ENCODE measurements around the gene SBF2. TPM values are rescaled to one million over a fixed set of nuclear protein-coding genes. Genes with fewer than 3 reads are reported as not detected.

The SBF2 gene
- total RNA-seq, 3 donors from 2014 or later (not counting 1 experiment from before 2014, with no cell fraction given): 25.2 to 26.9 (median 26.3) TPM

DNA sequence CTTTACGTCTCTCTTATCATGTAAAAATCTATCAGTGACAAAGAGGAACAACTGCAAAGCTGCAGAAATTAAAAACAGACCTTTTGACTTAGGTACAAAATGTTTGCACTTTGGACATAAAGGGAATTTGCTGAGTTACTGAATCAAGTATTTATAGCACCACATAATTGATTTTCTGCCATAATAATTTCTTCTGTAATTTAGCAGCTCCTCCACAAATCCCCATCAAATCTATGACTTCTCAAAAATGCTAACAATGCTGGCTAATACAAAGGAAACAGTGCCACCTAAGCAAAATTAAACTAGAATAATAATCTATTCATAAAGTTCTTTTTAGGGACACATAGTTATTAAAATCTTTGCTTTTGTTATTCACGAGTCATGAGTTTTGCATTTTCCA, 415.1 kb downstream of the SBF2 start:
- Mint-ChIP-seq H3K36me3 (no peaks in the 10 kb centered on the region), H3K4me1 (no peaks in the 10 kb centered on the region), H3K27ac (no peak overlapping the region), H3K27me3 (ENCODE audit: low read depth in 2 of 2) (no peaks in the 10 kb centered on the region), H3K4me3 (no peak overlapping the region), H3K9me3 (no peaks in the 10 kb centered on the region)
- Histone ChIP-seq H3K36me3 (ENCODE audit: control insufficient read depth, insufficient read depth, low read length) (no peaks in the 10 kb centered on the region), H3K27me3 (ENCODE audit: control insufficient read depth, insufficient read depth, low read length) (no peaks in the 10 kb centered on the region), H3K27ac (ENCODE audit: low read length) (no peak overlapping the region), H3K4me1 (ENCODE audit: control insufficient read depth, insufficient read depth, low read length) (no peaks in the 10 kb centered on the region), H3K9me3 (ENCODE audit: control insufficient read depth, insufficient read depth, low read length) (no peaks in the 10 kb centered on the region), H3K4me3 (ENCODE audit: low read length) (no peak overlapping the region)
- no peak for DNase-seq
- 85% methylated on average over 1 of the region's 2 CpGs for WGBS (ENCODE audit: insufficient coverage)
- TF ChIP-seq, protein P1, sequence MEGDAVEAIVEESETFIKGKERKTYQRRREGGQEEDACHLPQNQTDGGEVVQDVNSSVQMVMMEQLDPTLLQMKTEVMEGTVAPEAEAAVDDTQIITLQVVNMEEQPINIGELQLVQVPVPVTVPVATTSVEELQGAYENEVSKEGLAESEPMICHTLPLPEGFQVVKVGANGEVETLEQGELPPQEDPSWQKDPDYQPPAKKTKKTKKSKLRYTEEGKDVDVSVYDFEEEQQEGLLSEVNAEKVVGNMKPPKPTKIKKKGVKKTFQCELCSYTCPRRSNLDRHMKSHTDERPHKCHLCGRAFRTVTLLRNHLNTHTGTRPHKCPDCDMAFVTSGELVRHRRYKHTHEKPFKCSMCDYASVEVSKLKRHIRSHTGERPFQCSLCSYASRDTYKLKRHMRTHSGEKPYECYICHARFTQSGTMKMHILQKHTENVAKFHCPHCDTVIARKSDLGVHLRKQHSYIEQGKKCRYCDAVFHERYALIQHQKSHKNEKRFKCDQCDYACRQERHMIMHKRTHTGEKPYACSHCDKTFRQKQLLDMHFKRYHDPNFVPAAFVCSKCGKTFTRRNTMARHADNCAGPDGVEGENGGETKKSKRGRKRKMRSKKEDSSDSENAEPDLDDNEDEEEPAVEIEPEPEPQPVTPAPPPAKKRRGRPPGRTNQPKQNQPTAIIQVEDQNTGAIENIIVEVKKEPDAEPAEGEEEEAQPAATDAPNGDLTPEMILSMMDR (IDR thresholded peaks at IDR 0.05): no peak
- ATAC-seq: no peak
- intact Hi-C loops (cut with micrococcal nuclease): no loop called here

DNA sequence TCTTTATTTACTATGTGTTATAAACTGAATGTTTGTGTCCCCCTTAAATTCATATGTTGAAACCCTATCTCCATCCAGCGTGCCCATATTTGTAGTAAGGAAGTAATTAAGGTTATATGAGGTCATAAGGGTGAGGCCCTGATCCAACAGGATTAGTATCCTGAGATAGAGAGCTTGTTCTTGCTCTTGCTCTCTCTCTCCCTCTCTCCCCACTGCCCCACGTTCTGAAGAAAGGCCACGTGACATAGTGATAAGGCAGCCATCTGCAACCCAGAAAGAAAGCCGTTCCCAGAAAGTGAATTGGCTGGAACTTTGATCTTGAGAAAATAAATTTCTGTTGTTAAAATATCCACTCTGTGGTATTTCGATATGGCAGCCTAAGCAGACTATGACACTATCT, 417.7 kb downstream of the SBF2 start:
- H3K4me1 Mint-ChIP-seq: no peaks in the 10 kb centered on the region
- ATAC-seq (no peak), DNase-seq (no peak)
- H3K9me3 Mint-ChIP-seq: no peaks in the 10 kb centered on the region
- no peaks in the 10 kb centered on the region for H3K36me3 Mint-ChIP-seq
- no peaks in the 10 kb centered on the region for H3K27me3 ChIP-seq (ENCODE audit: control insufficient read depth, insufficient read depth, low read length)
- no peaks in the 10 kb centered on the region for H3K4me1 ChIP-seq (ENCODE audit: control insufficient read depth, insufficient read depth, low read length)
- no peak overlapping the region for H3K4me3 ChIP-seq (ENCODE audit: low read length)
- H3K27me3 Mint-ChIP-seq (ENCODE audit: low read depth in 2 of 2): no peaks in the 10 kb centered on the region
- H3K4me3 Mint-ChIP-seq: no peak overlapping the region
- H3K36me3 ChIP-seq (ENCODE audit: control insufficient read depth, insufficient read depth, low read length): no peaks in the 10 kb centered on the region
- H3K9me3 ChIP-seq (ENCODE audit: control insufficient read depth, insufficient read depth, low read length): no peaks in the 10 kb centered on the region
- H3K27ac Mint-ChIP-seq: no peak overlapping the region
- intact Hi-C loops (cut with micrococcal nuclease): no loop called here
- no peak overlapping the region for H3K27ac ChIP-seq (ENCODE audit: low read length)
- TF ChIP-seq, protein P1 (IDR thresholded peaks at IDR 0.05): no peak
- 88% methylated on average over 4 of the region's 5 CpGs for WGBS (ENCODE audit: insufficient coverage)

DNA sequence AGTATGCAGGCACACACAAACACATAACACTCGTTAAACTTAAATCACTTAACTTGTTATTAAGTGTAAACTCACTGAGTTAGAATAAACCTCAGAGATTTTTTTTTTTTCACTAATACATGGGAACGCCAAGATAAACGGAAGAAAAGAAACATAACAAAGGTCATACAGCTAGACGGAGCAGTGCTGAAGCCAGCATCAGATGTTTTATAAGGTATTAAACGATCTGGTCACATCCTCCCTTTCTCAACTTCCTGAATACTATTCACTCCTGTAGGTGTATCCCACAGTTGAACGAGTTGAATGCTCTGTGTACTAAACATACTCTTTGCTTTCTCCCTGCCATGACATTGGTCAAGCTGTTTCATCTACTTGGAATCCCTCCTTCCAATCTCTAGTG, 418.2 kb downstream of the SBF2 start:
- Mint-ChIP-seq H3K4me1 (no peaks in the 10 kb centered on the region), H3K27me3 (ENCODE audit: low read depth in 2 of 2) (no peaks in the 10 kb centered on the region), H3K36me3 (no peaks in the 10 kb centered on the region), H3K9me3 (no peaks in the 10 kb centered on the region), H3K4me3 (no peak overlapping the region), H3K27ac (no peak overlapping the region)
- Histone ChIP-seq H3K27ac (ENCODE audit: low read length) (no peak overlapping the region), H3K27me3 (ENCODE audit: control insufficient read depth, insufficient read depth, low read length) (no peaks in the 10 kb centered on the region), H3K4me1 (ENCODE audit: control insufficient read depth, insufficient read depth, low read length) (no peaks in the 10 kb centered on the region), H3K9me3 (ENCODE audit: control insufficient read depth, insufficient read depth, low read length) (no peaks in the 10 kb centered on the region), H3K4me3 (ENCODE audit: low read length) (no peak overlapping the region), H3K36me3 (ENCODE audit: control insufficient read depth, insufficient read depth, low read length) (no peaks in the 10 kb centered on the region)
- DNase-seq: no peak
- TF ChIP-seq, protein P1 (IDR thresholded peaks at IDR 0.05): no peak
- intact Hi-C loops (cut with micrococcal nuclease): no loop called here
- no peak for ATAC-seq
- 98% methylated on average over 5 of the region's 6 CpGs for WGBS (ENCODE audit: insufficient coverage)

DNA sequence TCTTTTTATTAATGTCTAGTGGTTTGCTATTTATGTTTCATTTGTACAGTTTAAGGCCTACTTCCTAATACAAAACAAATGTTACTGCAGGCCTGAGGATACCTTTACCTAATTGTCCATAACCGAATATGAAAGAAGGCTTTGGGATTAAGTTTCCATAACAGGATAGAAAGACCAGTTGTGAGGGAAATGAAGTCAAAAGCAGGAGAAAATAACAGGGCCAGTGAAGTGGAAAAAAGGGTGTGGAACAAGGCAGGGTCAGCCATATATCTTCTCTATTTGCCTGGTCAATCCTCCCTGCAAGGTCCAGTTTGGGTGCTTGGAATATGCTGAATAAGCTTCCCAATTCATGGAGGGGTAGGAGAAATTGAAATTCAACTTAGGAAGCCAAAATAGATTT, 418.6 kb downstream of the SBF2 start:
- Mint-ChIP-seq H3K9me3 (no peaks in the 10 kb centered on the region), H3K27me3 (ENCODE audit: low read depth in 2 of 2) (no peaks in the 10 kb centered on the region), H3K4me1 (no peaks in the 10 kb centered on the region), H3K36me3 (no peaks in the 10 kb centered on the region), H3K4me3 (no peak overlapping the region), H3K27ac (no peak overlapping the region)
- H3K27ac ChIP-seq (ENCODE audit: low read length): no peak overlapping the region
- WGBS (ENCODE audit: insufficient coverage): 67% methylated on average over 1 of the region's 1 CpG
- no peaks in the 10 kb centered on the region for H3K4me1 ChIP-seq (ENCODE audit: control insufficient read depth, insufficient read depth, low read length)
- H3K36me3 ChIP-seq (ENCODE audit: control insufficient read depth, insufficient read depth, low read length): no peaks in the 10 kb centered on the region
- intact Hi-C loops (cut with micrococcal nuclease): no loop called here
- H3K27me3 ChIP-seq (ENCODE audit: control insufficient read depth, insufficient read depth, low read length): no peaks in the 10 kb centered on the region
- DNase-seq (no peak), ATAC-seq (no peak)
- TF ChIP-seq, protein P1 (IDR thresholded peaks at IDR 0.05): no peak
- no peak overlapping the region for H3K4me3 ChIP-seq (ENCODE audit: low read length)
- no peaks in the 10 kb centered on the region for H3K9me3 ChIP-seq (ENCODE audit: control insufficient read depth, insufficient read depth, low read length)

Data from natural killer cell (primary cell).